Activated naive CD4-positive, alpha-beta T cell treated with anti-CD3 and anti-CD28 coated beads, Interleukin-2, amount 50 U/mL, for 72 hours (primary cell): ENCODE measurements around the gene ZRANB1. TPM values are rescaled to one million over a fixed set of nuclear protein-coding genes. Genes with fewer than 3 reads are reported as not detected.

Experiments
- ATAC-seq, 2 donors: fragments of 150-1000 bp; cut with Tn5 transposase; 2 replicates each; pipeline ENCODE4 v1.10.0; 2021; ENCODE audit warnings: mild to moderate bottlenecking in 2 of 2, moderate library complexity in 2 of 2
- DNase-seq, 2 donors: peaks; one replicate each; pipeline ENCODE4 v3.0.0; 2021 to 2022; ENCODE audit warnings: low spot score in 2 of 2
- H3K27ac Mint-ChIP-seq, 2 donors: one replicate each; pipeline ENCODE4 v1.8.0; 2022; ENCODE audit warnings: mild to moderate bottlenecking in 2 of 2, mixed read lengths in 2 of 2
- H3K36me3 Mint-ChIP-seq, 2 donors: one replicate each; pipeline ENCODE4 v1.8.0; 2022; ENCODE audit warnings: mixed read lengths in 2 of 2
- H3K9me3 Mint-ChIP-seq, 2 donors: one replicate each; pipeline ENCODE4 v1.8.0; 2022; ENCODE audit warnings: mixed read lengths in 2 of 2
- total RNA-seq, 2 donors: library from RNA; stranded (reverse); gene quantifications; one replicate each; pipeline ENCODE4 v1.2.3, GENCODE V29; 2022

Gene ZRANB1
- total RNA-seq, 2 donors from 2014 or later = 10.4 to 12.3 TPM

- Mint-ChIP-seq H3K36me3 (peaks cover 0 to 7% of the 10 kb centered on the region in 2 donors), H3K9me3 (no peaks in the 10 kb centered on the region), H3K27ac (no peak overlapping the region)
- ATAC-seq (peak in 1 of 2 donors; percentile 85), DNase-seq (no peak)
Observed at GRCh38 chr10:124946945-124947344, 5.0 kb downstream of the ZRANB1 start.

DNA sequence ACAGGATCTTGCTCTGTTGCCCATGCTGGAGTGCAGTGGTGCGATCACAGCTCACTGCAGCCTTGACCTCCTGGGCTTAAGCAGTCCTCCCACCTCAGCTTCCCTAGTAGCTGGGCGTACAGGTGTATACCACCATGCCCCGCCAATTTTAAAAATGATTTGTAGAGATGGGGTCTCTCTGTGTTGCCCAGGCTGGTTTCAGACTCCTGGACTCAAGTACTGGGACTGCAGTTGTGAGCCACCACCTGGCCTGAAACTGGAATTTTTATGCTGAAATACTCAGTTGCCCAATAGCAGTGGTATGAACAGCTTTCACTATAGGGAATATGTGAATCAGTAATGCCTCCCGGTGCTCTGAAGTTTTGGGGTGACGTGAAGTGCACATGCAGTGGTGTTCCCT, 7.6 kb downstream of the ZRANB1 start:
- H3K9me3 Mint-ChIP-seq = no peaks in the 10 kb centered on the region

GRCh38 chr10:124952123-124952522, 10.2 kb downstream of the ZRANB1 start:
- no peak for DNase-seq
- H3K9me3 Mint-ChIP-seq = no peaks in the 10 kb centered on the region

More for the DNA sequence above, 7.6 kb downstream of the ZRANB1 start:
- Mint-ChIP-seq H3K36me3 (no peaks in the 10 kb centered on the region), H3K27ac (no peak overlapping the region)
- DNase-seq = no peak
- no peak for ATAC-seq

DNA sequence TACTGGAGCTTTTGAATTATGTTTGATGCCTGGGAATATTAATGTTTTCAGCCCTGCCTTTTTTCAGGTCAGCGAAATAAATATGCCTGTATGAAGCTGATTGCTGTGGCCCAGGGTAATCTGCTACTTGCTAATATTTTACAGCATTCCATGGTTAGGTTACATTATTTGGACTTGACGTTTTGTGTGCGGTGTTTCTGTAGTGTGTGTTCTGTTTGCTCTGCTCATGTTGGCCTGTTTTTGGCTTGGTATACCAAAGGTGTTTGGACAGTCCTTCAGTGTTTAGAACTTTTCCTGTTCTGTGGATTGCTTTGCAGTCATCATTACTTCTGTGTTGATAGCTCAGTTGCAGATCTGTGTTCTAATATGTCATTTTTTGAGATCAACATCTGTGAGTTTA, 11.5 kb downstream of the ZRANB1 start:
- no peak for ATAC-seq
- no peak overlapping the region for H3K27ac Mint-ChIP-seq
- H3K9me3 Mint-ChIP-seq = no peaks in the 10 kb centered on the region
- DNase-seq = no peak
- no peaks in the 10 kb centered on the region for H3K36me3 Mint-ChIP-seq

More at GRCh38 chr10:124952123-124952522, 10.2 kb downstream of the ZRANB1 start:
- H3K27ac Mint-ChIP-seq = no peak overlapping the region
- ATAC-seq = no peak
- no peaks in the 10 kb centered on the region for H3K36me3 Mint-ChIP-seq

DNA sequence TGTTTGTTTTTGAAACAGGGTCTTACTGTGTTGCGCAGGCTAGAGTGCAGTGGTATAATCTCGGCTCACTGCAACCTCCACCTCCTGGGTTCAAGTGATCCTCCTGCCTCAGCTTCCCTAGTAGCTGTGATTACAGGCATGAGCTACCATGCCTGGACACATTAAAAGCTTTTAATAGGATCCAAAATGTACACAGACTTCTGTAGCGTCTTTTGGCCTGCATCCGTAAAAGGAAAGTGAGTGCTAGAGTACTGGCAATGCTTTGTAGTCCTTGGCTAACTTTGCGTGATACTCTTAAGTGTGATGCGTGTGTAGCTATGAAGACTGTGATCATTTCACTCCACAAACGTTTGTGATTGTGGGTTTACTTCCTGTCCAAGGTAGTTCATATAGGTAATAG, 13.3 kb downstream of the ZRANB1 start:
- DNase-seq (no peak), ATAC-seq (no peak)
- no peaks in the 10 kb centered on the region for H3K9me3 Mint-ChIP-seq
- H3K36me3 Mint-ChIP-seq = no peaks in the 10 kb centered on the region
- H3K27ac Mint-ChIP-seq = no peak overlapping the region

GRCh38 chr10:124955868-124956267, 13.9 kb downstream of the ZRANB1 start:
- Mint-ChIP-seq H3K27ac (no peak overlapping the region), H3K36me3 (no peaks in the 10 kb centered on the region), H3K9me3 (no peaks in the 10 kb centered on the region)
- DNase-seq (no peak), ATAC-seq (no peak)

DNA sequence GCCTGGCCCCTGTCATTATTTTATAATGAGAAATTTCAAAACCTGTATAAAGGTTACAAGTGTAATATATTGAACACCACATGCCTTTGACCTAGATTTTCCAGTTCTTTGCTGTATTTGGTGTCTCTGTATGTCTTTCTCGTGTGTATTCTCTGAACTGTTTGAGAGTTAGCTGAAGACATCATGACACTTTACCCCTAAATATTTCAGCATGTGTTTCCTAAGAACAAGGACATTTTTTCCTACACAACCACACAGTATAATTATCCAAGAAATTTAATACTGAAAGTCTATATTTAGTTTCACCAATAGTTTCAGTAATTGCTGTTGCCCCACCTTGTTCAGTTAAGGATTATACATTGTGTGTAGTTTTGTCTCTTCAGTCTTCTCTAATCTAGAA, 14.8 kb downstream of the ZRANB1 start:
- H3K27ac Mint-ChIP-seq = no peak overlapping the region
- H3K9me3 Mint-ChIP-seq = no peaks in the 10 kb centered on the region
- DNase-seq (no peak), ATAC-seq (no peak)
- H3K36me3 Mint-ChIP-seq = no peaks in the 10 kb centered on the region

GRCh38 chr10:124957404-124957947, 15.6 kb downstream of the ZRANB1 start:
- Mint-ChIP-seq H3K27ac (no peak overlapping the region), H3K36me3 (no peaks in the 10 kb centered on the region), H3K9me3 (no peaks in the 10 kb centered on the region)
- DNase-seq (no peak), ATAC-seq (no peak)

DNA sequence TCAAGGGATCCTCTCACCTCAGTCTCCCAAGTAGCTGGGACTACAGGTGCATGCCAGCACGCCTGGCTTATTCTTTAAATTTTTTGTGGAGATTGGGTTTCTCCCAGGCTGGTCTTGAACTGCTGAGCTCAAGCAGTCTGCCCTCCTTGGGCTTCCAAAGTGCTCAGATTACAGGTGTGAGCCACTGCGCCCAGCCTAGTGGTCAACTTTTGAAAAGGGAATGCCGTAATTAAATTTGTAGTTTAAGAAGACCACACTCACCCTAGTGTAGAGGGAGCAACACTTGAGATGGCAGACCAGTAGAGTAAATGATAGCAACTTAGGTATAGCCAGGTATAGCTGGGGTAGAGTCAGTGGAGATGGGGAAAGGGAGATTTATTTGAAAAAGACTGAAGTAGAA, 17.6 kb downstream of the ZRANB1 start:
- Mint-ChIP-seq H3K9me3 (no peaks in the 10 kb centered on the region), H3K36me3 (no peaks in the 10 kb centered on the region), H3K27ac (peak overlapping the region in 1 of 2 donors; percentile 16)
- ATAC-seq = no peak
- DNase-seq = no peak

- Mint-ChIP-seq H3K9me3 (no peaks in the 10 kb centered on the region), H3K36me3 (no peaks in the 10 kb centered on the region), H3K27ac (peak overlapping the region; percentile 45 to 49)
- DNase-seq (no peak), ATAC-seq (peak in 1 of 2 donors; percentile 58)
Observed at GRCh38 chr10:124961248-124961570, 19.3 kb downstream of the ZRANB1 start.

DNA sequence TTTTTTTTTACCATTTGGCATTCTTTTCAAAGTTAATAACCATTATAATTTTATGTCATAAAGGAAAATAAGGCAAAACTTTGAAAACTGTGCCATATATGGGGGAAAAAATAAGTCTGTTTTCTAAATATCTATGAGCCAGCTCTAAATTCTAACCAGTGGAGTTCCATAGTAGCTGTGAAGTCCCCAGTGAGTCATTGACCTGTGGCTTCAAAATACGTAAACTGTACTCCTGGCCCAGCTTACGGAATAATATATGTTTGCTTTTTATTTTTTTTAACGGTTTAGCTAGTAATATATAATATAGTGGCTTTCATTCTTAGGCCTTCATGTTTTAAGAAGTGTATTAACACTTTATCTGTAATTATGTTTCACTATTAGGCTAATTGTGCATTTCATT, 20.5 kb downstream of the ZRANB1 start:
- Mint-ChIP-seq H3K27ac (no peak overlapping the region), H3K9me3 (no peaks in the 10 kb centered on the region), H3K36me3 (peaks cover 0 to 6% of the 10 kb centered on the region in 2 donors)
- no peak for DNase-seq
- no peak for ATAC-seq

DNA sequence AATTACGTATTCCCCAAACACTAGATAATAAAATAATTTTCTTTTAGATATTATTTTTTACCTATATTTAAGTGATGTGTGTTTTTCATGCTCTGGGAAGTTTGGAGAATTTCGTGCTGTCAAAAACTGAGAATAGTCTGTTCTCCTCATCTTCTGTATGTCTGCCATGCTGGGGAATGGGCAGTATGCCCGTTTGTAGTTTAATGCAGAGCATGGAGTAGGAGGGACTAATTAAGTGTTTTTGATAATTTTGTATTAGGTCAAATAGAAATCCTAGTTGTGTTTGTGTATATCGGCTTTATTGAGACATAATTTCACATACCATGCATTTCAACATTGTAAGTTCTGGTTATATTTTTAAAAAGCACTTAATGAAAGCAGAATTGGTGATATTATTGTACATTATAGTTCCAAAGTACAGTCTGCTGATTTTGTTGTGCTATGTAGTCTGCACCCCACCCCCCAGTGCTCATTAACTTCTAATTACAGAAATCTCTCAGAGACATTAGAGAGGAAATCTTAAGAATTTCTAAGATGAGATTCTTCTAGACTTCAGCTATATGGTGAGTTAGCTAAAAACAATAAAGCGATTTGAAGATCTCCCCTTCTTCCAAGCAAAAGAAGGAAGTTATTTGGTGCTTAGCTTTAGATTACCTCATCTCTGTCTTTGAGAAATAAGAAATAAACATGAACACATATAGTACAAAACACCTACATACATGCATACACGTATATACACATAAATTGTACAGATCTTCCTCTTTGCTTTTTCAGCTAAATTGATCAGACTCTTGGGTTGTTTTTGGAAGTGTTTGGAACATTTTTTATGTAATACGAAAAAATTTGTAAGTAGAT, 22.2 kb downstream of the ZRANB1 start:
- no peaks in the 10 kb centered on the region for H3K9me3 Mint-ChIP-seq
- DNase-seq (no peak), ATAC-seq (no peak)
- H3K27ac Mint-ChIP-seq = no peak overlapping the region
- peaks cover 0 to 14% of the 10 kb centered on the region in 2 donors for H3K36me3 Mint-ChIP-seq

DNA sequence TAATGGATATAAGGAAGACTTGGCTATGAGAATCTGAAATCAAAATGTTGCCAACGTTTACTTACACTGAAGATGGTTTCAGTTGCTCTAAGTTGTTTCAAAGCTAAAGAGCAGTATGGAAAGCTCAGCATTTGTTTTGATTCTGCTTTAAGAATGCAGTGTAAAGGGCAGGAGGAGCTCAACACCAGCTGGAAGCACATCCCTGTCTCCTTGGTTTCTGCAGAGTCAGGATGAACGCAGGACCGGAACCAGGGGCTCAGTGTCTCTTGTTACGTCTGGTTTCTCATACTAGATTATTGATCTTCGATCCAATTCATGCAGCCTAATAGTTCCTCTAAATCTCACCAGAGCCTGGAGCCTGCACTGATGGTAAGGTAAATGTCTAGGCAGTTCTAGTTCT, 24.1 kb downstream of the ZRANB1 start:
- H3K9me3 Mint-ChIP-seq = no peaks in the 10 kb centered on the region
- no peak for DNase-seq
- no peak for ATAC-seq
- H3K36me3 Mint-ChIP-seq = peaks cover 0 to 14% of the 10 kb centered on the region in 2 donors
- H3K27ac Mint-ChIP-seq = peak overlapping the region in 1 of 2 donors; percentile 38

DNA sequence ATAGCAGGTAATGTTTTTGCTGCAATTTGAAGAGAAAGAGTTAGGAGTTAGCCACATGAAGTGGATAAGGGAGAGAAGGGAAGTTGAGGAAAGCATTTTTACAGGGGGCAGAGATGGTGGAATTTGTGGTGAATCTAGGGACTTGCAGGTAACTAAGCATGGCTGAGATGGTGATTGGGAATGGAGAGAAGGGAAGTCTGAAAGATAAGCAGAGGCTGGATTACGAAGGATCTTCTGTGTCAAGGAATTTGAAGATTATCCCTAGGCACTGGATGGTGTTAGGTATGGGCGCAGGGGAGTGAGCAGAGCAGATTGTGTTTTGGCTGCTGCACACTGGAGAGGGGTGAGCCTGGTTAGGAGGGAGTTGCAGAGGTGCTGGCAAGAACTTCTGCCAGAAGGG, 25.3 kb downstream of the ZRANB1 start:
- DNase-seq (no peak), ATAC-seq (no peak)
- peak overlapping the region in 1 of 2 donors; percentile 32 for H3K27ac Mint-ChIP-seq
- H3K36me3 Mint-ChIP-seq = peaks cover 0 to 14% of the 10 kb centered on the region in 2 donors
- no peaks in the 10 kb centered on the region for H3K9me3 Mint-ChIP-seq

DNA sequence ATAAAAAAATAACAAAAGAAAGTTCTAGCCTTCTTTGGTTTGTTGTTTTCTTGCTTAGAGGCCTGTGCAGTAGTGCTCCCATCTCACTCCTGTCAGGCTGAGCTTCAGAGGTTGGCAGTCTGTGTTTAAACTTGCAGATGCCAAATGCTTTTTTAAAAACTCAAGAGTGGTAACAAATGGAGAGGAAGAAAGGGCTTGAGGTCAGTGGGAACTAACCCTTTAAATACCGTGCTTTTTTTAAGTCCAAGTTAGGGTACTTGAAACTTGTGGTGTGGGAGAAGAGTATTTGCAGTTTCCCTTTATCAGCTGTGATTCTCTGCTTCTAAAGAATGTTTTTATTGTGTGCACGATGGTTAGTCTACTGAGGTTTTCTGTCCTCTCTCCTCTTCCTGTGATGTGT, 29.4 kb downstream of the ZRANB1 start:
- Mint-ChIP-seq H3K36me3 (peaks cover 0 to 14% of the 10 kb centered on the region in 2 donors), H3K27ac (no peak overlapping the region), H3K9me3 (no peaks in the 10 kb centered on the region)
- DNase-seq = no peak
- ATAC-seq = no peak

GRCh38 chr10:124972637-124973036, 30.7 kb downstream of the ZRANB1 start:
- H3K36me3 Mint-ChIP-seq = peaks cover 0 to 7% of the 10 kb centered on the region in 2 donors
- no peak for ATAC-seq
- DNase-seq = no peak
- peak overlapping the region in 1 of 2 donors; percentile 7 for H3K27ac Mint-ChIP-seq
- H3K9me3 Mint-ChIP-seq = no peaks in the 10 kb centered on the region

GRCh38 chr10:124974131-124974530, 32.2 kb downstream of the ZRANB1 start:
- ATAC-seq (no peak), DNase-seq (no peak)
- H3K36me3 Mint-ChIP-seq = peaks cover 0 to under 1% of the 10 kb centered on the region in 2 donors
- no peak overlapping the region for H3K27ac Mint-ChIP-seq
- H3K9me3 Mint-ChIP-seq = no peaks in the 10 kb centered on the region

GRCh38 chr10:124975977-124976514, 34.1 kb downstream of the ZRANB1 start:
- ATAC-seq (peak; percentile 95 to 96), DNase-seq (no peak)
- H3K36me3 Mint-ChIP-seq = peaks cover 0 to 5% of the 10 kb centered on the region in 2 donors
- H3K9me3 Mint-ChIP-seq = no peaks in the 10 kb centered on the region
- peak overlapping the region; percentile 45 to 67 for H3K27ac Mint-ChIP-seq
